NCI-H146 (cell line): ENCODE measurements around the gene CADPS2.
"Not testable (repeated sequence)": the region's sequence is repeated elsewhere in the genome, so short reads cannot be mapped to it uniquely, and the experiment has no call there.

ENCODE experiments used
- DNase-seq: peaks from one replicate; lab custom pipeline; 2025; lab: John Stamatoyannopoulos, UW

CADPS2 gene

GRCh38 chr7:122674502-122674901 lies 211.8 kb downstream of the CADPS2 start:
- DNase-seq, result no peak

GRCh38 chr7:122673951-122674350 lies 212.3 kb downstream of the CADPS2 start:
- DNase-seq, result no peak

- DNase-seq, result no peak
These were observed 213.7 kb downstream of the CADPS2 start for GRCh38 chr7:122672536-122672935.

GRCh38 chr7:122663733-122664132 lies 222.5 kb downstream of the CADPS2 start:
- DNase-seq, result no peak

- no peak for DNase-seq
These were observed 227.4 kb downstream of the CADPS2 start for GRCh38 chr7:122658856-122659255.

- DNase-seq, result no peak
These were observed 232.6 kb downstream of the CADPS2 start for GRCh38 chr7:122653685-122654084.

- DNase-seq, result no peak
These were observed 233.4 kb downstream of the CADPS2 start for GRCh38 chr7:122652876-122653275.

- DNase-seq, result no peak
These were observed 234.8 kb downstream of the CADPS2 start for GRCh38 chr7:122651451-122651850.

- no peak for DNase-seq
These were observed 243.0 kb downstream of the CADPS2 start for GRCh38 chr7:122643250-122643649.

- DNase-seq, result no peak
These were observed 247.8 kb downstream of the CADPS2 start for GRCh38 chr7:122638459-122638858.

GRCh38 chr7:122637784-122638183 lies 248.5 kb downstream of the CADPS2 start:
- DNase-seq, result no peak

- DNase-seq, result not testable (repeated sequence)
These were observed 250.8 kb downstream of the CADPS2 start for GRCh38 chr7:122635481-122635880.

GRCh38 chr7:122633472-122633871 lies 252.8 kb downstream of the CADPS2 start:
- DNase-seq, result no peak

- no peak for DNase-seq
These were observed 254.0 kb downstream of the CADPS2 start for GRCh38 chr7:122632238-122632637.

- no peak for DNase-seq
These were observed 256.8 kb downstream of the CADPS2 start for GRCh38 chr7:122629412-122629953.

GRCh38 chr7:122628651-122629411 lies 257.4 kb downstream of the CADPS2 start:
- no peak for DNase-seq

- DNase-seq, result peak; percentile 29
These were observed 259.5 kb downstream of the CADPS2 start for GRCh38 chr7:122626785-122627184.

GRCh38 chr7:122622682-122623081 lies 263.6 kb downstream of the CADPS2 start:
- DNase-seq, result no peak

GRCh38 chr7:122619664-122620063 lies 266.6 kb downstream of the CADPS2 start:
- DNase-seq, result no peak

- DNase-seq, result no peak
These were observed 267.6 kb downstream of the CADPS2 start for GRCh38 chr7:122618585-122619189.

GRCh38 chr7:122616951-122617350 lies 269.3 kb downstream of the CADPS2 start:
- peak; percentile 61 for DNase-seq

- DNase-seq, result no peak
These were observed 280.3 kb downstream of the CADPS2 start for GRCh38 chr7:122605929-122606328.

- no peak for DNase-seq
These were observed 282.0 kb downstream of the CADPS2 start for GRCh38 chr7:122604251-122604650.
